ENCODE data around the gene TRIM65. TPM values are rescaled to one million over a fixed set of nuclear protein-coding genes. Genes with fewer than 3 reads are reported as not detected.
A peak's percentile ranks its signal among the peaks of the same experiment; 100 is the strongest.

The TRIM65 gene
- total and polyA plus RNA-seq, 2 of the 13 experiments (the other 11 are each of a cell fraction or from before 2014, with no cell fraction given): 10.3 to 22.4 TPM

- TF ChIP-seq, protein P1, sequence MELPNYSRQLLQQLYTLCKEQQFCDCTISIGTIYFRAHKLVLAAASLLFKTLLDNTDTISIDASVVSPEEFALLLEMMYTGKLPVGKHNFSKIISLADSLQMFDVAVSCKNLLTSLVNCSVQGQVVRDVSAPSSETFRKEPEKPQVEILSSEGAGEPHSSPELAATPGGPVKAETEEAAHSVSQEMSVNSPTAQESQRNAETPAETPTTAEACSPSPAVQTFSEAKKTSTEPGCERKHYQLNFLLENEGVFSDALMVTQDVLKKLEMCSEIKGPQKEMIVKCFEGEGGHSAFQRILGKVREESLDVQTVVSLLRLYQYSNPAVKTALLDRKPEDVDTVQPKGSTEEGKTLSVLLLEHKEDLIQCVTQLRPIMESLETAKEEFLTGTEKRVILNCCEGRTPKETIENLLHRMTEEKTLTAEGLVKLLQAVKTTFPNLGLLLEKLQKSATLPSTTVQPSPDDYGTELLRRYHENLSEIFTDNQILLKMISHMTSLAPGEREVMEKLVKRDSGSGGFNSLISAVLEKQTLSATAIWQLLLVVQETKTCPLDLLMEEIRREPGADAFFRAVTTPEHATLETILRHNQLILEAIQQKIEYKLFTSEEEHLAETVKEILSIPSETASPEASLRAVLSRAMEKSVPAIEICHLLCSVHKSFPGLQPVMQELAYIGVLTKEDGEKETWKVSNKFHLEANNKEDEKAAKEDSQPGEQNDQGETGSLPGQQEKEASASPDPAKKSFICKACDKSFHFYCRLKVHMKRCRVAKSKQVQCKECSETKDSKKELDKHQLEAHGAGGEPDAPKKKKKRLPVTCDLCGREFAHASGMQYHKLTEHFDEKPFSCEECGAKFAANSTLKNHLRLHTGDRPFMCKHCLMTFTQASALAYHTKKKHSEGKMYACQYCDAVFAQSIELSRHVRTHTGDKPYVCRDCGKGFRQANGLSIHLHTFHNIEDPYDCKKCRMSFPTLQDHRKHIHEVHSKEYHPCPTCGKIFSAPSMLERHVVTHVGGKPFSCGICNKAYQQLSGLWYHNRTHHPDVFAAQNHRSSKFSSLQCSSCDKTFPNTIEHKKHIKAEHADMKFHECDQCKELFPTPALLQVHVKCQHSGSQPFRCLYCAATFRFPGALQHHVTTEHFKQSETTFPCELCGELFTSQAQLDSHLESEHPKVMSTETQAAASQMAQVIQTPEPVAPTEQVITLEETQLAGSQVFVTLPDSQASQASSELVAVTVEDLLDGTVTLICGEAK (IDR thresholded peaks at IDR 0.05): no peak
- TF ChIP-seq, protein P1 (CRISPR knock-in tag; IDR thresholded peaks at IDR 0.05): peak; percentile 69; the same call in 1 of the 2 replicates
- TF ChIP-seq, protein P2, sequence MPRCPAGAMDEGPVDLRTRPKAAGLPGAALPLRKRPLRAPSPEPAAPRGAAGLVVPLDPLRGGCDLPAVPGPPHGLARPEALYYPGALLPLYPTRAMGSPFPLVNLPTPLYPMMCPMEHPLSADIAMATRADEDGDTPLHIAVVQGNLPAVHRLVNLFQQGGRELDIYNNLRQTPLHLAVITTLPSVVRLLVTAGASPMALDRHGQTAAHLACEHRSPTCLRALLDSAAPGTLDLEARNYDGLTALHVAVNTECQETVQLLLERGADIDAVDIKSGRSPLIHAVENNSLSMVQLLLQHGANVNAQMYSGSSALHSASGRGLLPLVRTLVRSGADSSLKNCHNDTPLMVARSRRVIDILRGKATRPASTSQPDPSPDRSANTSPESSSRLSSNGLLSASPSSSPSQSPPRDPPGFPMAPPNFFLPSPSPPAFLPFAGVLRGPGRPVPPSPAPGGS (CRISPR knock-in tag; IDR thresholded peaks at IDR 0.05): peak; percentile 83
Measured at GRCh38 chr17:75896415-75897159, at the start of gene TRIM65 (continued).

Measured in HepG2 (cell line).